Transverse colon (tissue), 4 donors: ENCODE measurements around the gene CHST13. TPM values are rescaled to one million over a fixed set of nuclear protein-coding genes. Genes with fewer than 3 reads are reported as not detected.
A peak's percentile ranks its signal among the peaks of the same experiment; 100 is the strongest.

Source experiments
- DNase-seq: peaks from one replicate; pipeline ENCODE4 v3.0.0-alpha.2; 2019
- H3K27ac ChIP-seq, 4 donors: fragments of 200-600 bp; sonication (generic); 2 replicates each; pipeline ENCODE4 v1.5.1; 2016 to 2018; ENCODE audit warnings: inconsistent platforms in 4 of 4
- H3K27me3 ChIP-seq: fragments of 200-600 bp; sonication (generic); 2 replicates; pipeline ENCODE4 v1.5.1; 2017; ENCODE audit warnings: inconsistent platforms
- H3K36me3 ChIP-seq, 4 donors: fragments of 200-600 bp; sonication (generic); 2 replicates each; pipeline ENCODE4 v1.5.1; 2017 to 2019; ENCODE audit warnings: inconsistent platforms in 4 of 4
- H3K4me1 ChIP-seq, 4 donors: fragments of 200-600 bp; sonication (generic); 2 replicates each; pipeline ENCODE4 v1.5.1; 2017 to 2020; ENCODE audit warnings: inconsistent platforms in 4 of 4
- H3K4me3 ChIP-seq, 4 donors: fragments of 200-600 bp; sonication (generic); 1 replicate in 1 of 4; 2 replicates in 3 of 4; pipeline versions ENCODE4 v1.5.1 to v1.6.1; 2017 to 2019; ENCODE audit warnings: inconsistent platforms in 4 of 4
- H3K9me3 ChIP-seq, 2 donors: fragments of 200-600 bp; sonication (generic); 2 replicates each; pipeline ENCODE4 v1.5.1; 2017 to 2019; ENCODE audit warnings: inconsistent platforms in 2 of 2
- CTCF ChIP-seq, 5 experiments: fragments of 200-600 bp in 3 of 5; fragments of 450-650 bp in 2 of 5; sonication (generic) in 3 of 5; IDR thresholded peaks; 1 replicate in 2 of 5; 2 replicates in 3 of 5; pipeline ENCODE4 v1.5.1; 2016 to 2017; ENCODE audit warnings: antibody characterized with exemption in 5 of 5, inconsistent platforms in 3 of 5, mild to moderate bottlenecking in 2 of 5, moderate library complexity in 1 of 5
- EP300 ChIP-seq: sonication (generic); formaldehyde crosslinking; IDR thresholded peaks from one replicate; pipeline ENCODE4 v1.6.1; 2017; ENCODE audit warnings: antibody characterized with exemption, low read depth
- POLR2A ChIP-seq: fragments of 450-650 bp; IDR thresholded peaks from one replicate; pipeline ENCODE4 v1.6.1; 2016; ENCODE audit warnings: antibody characterized with exemption, mild to moderate bottlenecking, moderate library complexity
- POLR2AphosphoS5 ChIP-seq, 3 donors: sonication (generic); formaldehyde crosslinking; IDR thresholded peaks; one replicate each; pipeline ENCODE4 v1.6.1; 2016; ENCODE audit warnings: antibody characterized with exemption in 3 of 3
- WGBS, 2 donors: methylation state at CpG; one replicate each; pipeline ENCODE4 v1.1.5; 2018; ENCODE audit warnings: low coverage in 1 of 2; 5-methylcytosine and 5-hydroxymethylcytosine counted together
- in situ Hi-C, 4 donors: fragments of 200-750 bp; cut with MboI; loops; one replicate each; pipeline versions ENCODE4 v1.15.0 to v1.15.1; 2017; ENCODE audit warnings: low sequenced_read_pairs in 3 of 4, low pct_ligation_motif_present in 1 of 4, low pct_unique_long_range_greater_than_20kb in 1 of 4
- intact Hi-C: fragments of 100-400 bp; cut with DNase I; formaldehyde crosslinking; loops from one replicate; pipeline ENCODE4 v1.15.1; 2023; ENCODE audit warnings: low total_unique reads
- total RNA-seq, 4 donors: library from RNA; depleted of rRNA; stranded (reverse); fragments of >200 nt; gene quantifications; one replicate each; pipeline ENCODE4 v1.1.0, GENCODE V29; 2016

CHST13 gene
- total RNA-seq, 4 donors from 2014 or later = 2.0 to 6.4 (median 4.9) TPM; not detected in 1

- in situ Hi-C loops (no loop called here), intact Hi-C loops (no loop called here)
- H3K4me3 ChIP-seq = no peak overlapping the region
- H3K27me3 ChIP-seq = no peaks in the 10 kb centered on the region
- no peak overlapping the region for H3K27ac ChIP-seq
- WGBS, 2 donors = 50 to 79% methylated on average over 2 to 19 of the region's 19 CpGs
- H3K36me3 ChIP-seq = no peaks in the 10 kb centered on the region
- DNase-seq = peak; percentile 2
- no peaks in the 10 kb centered on the region for H3K4me1 ChIP-seq
- no peaks in the 10 kb centered on the region for H3K9me3 ChIP-seq
- TF ChIP-seq CTCF (IDR thresholded peaks at IDR 0.05) (no peak), POLR2AphosphoS5 (IDR thresholded peaks at IDR 0.05) (no peak), POLR2A (no peak), EP300 (no peak)
Observed at GRCh38 chr3:126553284-126554084, 29.5 kb downstream of the CHST13 start.

GRCh38 chr3:126554560-126555525, 30.9 kb downstream of the CHST13 start:
- Histone ChIP-seq H3K4me1 (no peaks in the 10 kb centered on the region), H3K9me3 (no peaks in the 10 kb centered on the region), H3K27ac (no peak overlapping the region), H3K27me3 (no peaks in the 10 kb centered on the region), H3K4me3 (no peak overlapping the region), H3K36me3 (no peaks in the 10 kb centered on the region)
- TF ChIP-seq EP300 (no peak), CTCF (IDR thresholded peaks at IDR 0.05) (no peak), POLR2AphosphoS5 (IDR thresholded peaks at IDR 0.05) (no peak)
- WGBS, 2 donors = 88 to 93% methylated on average over 3 to 17 of the region's 19 CpGs
- peak; percentile 3 for DNase-seq
- in situ Hi-C loops (no loop called here), intact Hi-C loops (no loop called here)

- peak; percentile 3 for DNase-seq
- in situ Hi-C loops (no loop called here), intact Hi-C loops (no loop called here)
- Histone ChIP-seq H3K4me3 (no peak overlapping the region), H3K27me3 (no peaks in the 10 kb centered on the region), H3K9me3 (no peaks in the 10 kb centered on the region), H3K27ac (no peak overlapping the region), H3K36me3 (no peaks in the 10 kb centered on the region), H3K4me1 (no peaks in the 10 kb centered on the region)
- no peak for TF ChIP-seq POLR2AphosphoS5 (IDR thresholded peaks at IDR 0.05)
- no peak for TF ChIP-seq CTCF (IDR thresholded peaks at IDR 0.05)
- TF ChIP-seq EP300 = no peak
- TF ChIP-seq POLR2A = no peak
- 73% methylated on average over 10 of the region's 10 CpGs; no CpG with 5 or more reads in 1 of the 2 donors for WGBS, 2 donors
Observed at GRCh38 chr3:126555795-126556636, 32.1 kb downstream of the CHST13 start.
